Measurements from ENCODE around the gene FGD4. TPM values are rescaled to one million over a fixed set of nuclear protein-coding genes. Genes with fewer than 3 reads are reported as not detected.

The FGD4 gene
- total and polyA plus RNA-seq, 9 of the 15 experiments (the other 6 are each of a cell fraction or from before 2014, with no cell fraction given), result 0.05 to 0.51 (median 0.27) TPM

- TF ChIP-seq TARDBP (IDR thresholded peaks at IDR 0.05), result no peak
- no peak for TF ChIP-seq FOXA1 (IDR thresholded peaks at IDR 0.05; ENCODE audit: borderline replicate concordance)
- no peak for TF ChIP-seq EZH2 (IDR thresholded peaks at IDR 0.05; ENCODE audit: borderline replicate concordance, low read depth, low read length)
- no peak for TF ChIP-seq ATF2 (CRISPR knock-in tag; IDR thresholded peaks at IDR 0.05)
- no peak for TF ChIP-seq SPI1 (IDR thresholded peaks at IDR 0.05; ENCODE audit: borderline replicate concordance, low read depth, low read length)
- TF ChIP-seq, protein P1, sequence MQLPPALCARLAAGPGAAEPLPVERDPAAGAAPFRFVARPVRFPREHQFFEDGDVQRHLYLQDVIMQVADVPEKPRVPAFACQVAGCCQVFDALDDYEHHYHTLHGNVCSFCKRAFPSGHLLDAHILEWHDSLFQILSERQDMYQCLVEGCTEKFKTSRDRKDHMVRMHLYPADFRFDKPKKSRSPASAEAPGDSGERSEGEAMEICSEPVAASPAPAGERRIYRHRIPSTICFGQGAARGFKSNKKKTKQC (CRISPR knock-in tag; IDR thresholded peaks at IDR 0.05), result no peak
- no peak for TF ChIP-seq JUND (IDR thresholded peaks at IDR 0.05; ENCODE audit: borderline replicate concordance, low read depth, low read length)
- no peak for TF ChIP-seq JUND (tag; IDR thresholded peaks at IDR 0.05; ENCODE audit: borderline replicate concordance, low read depth, low read length)
- TF ChIP-seq BCL6 (CRISPR knock-in tag; IDR thresholded peaks at IDR 0.05), result no peak
- TF ChIP-seq ZNF143 (CRISPR knock-in tag; IDR thresholded peaks at IDR 0.05), result no peak
- TF ChIP-seq SMARCA5 (IDR thresholded peaks at IDR 0.05), result no peak
- TF ChIP-seq ZBTB11 (CRISPR knock-in tag; IDR thresholded peaks at IDR 0.05), result no peak
- no peak for TF ChIP-seq CREB5 (CRISPR knock-in tag; IDR thresholded peaks at IDR 0.05)
Measured at GRCh38 chr12:32596030-32596429, 196.7 kb downstream of the FGD4 start (continued).

Measured in K562 (cell line).